Stimulated activated CD4-positive, alpha-beta T cell treated with anti-CD3 and anti-CD28 coated beads, Interleukin-4, amount 100 ng/mL, for 48 hours (primary cell): ENCODE measurements around the gene IL4.

Experiments used
- DNase-seq, 2 donors: peaks; one replicate each; pipeline ENCODE4 v3.0.0-alpha.2; 2020; ENCODE audit warnings: low read depth in 2 of 2

The IL4 gene

DNA sequence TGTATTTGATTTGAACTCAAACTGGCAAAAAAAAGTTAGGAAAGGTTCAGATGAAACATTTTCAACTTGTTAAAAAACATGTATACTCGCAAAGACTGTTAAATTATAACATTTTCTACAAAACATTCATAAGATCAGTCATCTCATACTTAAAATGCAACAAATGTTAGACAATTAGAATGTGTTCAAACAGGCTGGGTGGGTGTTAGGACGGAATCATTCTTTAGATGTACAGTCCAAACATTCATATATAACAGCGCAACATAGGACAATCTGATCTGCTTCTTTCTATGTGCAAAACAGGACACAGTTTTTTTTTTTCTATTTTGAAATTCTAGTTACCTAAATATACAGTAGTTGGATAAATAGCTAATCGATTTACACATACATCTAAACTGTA lies 22.2 kb downstream of the IL4 start:
- no peak for DNase-seq

DNA sequence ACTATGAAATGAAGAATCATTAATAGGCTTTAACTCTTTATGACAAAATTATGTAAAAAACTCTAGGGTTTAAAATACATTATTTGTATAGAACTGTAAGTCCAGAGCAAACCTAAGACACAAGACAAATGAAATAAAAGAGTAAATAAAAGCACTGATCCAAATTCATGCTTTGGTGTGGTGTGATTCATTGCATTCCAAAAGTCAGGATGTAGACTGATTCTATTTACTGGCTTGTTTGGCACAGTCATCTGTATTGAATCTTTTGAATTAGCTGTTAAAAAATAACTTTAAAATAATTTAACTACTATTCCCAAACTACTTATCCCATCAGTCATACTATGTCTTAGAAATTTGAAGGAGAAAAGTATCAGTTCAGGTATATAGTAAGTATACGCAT lies 31.1 kb downstream of the IL4 start:
- no peak for DNase-seq

DNA sequence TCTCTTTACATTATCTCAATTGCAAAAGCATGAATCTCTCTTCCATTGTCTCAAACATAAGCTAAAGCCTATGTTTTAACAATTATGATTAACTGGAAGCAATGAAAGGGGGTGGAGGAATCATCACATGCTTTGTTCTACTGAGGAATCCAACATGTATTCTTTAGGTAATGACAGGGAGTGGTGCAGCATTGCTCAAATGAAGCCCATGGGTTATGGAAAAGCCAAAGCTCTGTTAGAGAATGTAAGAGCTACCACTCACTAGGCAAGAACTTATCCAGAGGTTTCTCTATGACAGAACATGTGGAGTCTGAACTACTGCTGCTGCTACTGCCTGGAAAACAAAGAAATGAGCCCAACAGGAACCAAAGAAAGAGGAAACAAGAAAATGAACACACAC lies 34.9 kb downstream of the IL4 start:
- DNase-seq, result no peak

DNA sequence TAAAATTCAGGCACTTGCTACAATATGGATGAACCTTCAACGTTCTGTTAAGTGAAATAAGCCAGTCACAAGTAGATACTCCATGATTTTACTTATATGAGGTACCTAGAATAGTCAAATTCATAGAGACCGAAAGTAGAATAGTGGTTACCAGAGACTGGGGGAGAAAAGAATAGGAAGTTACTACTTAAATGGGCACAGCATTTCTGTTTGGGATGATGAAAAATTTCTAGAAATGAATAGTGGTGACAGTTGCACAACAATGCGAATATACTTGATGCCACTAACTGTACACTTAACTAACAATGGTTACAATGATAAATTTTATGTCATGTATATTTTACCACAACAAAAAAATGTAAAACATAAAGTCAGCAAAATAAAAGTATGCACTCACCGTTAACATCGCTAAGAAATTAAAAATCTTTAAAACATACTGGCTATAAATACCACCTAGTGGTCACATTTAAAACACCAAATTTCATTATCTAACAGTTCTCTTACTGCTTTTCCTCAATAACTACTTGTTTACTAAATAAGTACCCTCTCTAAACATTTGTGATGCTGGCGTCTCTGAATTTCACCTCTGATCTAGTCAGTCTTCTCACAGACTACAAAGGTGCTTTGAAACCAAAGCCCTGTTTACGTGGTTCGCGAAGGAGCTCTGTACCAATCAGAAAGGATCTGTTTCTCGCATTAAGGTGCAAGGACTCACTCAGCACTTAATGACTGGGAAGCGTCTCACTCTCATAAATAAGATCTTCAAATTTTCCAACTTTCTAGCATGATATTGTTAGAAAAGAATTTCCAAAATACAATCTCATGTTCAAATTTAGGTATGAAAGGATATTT lies 40.9 kb downstream of the IL4 start:
- DNase-seq, result no peak

DNA sequence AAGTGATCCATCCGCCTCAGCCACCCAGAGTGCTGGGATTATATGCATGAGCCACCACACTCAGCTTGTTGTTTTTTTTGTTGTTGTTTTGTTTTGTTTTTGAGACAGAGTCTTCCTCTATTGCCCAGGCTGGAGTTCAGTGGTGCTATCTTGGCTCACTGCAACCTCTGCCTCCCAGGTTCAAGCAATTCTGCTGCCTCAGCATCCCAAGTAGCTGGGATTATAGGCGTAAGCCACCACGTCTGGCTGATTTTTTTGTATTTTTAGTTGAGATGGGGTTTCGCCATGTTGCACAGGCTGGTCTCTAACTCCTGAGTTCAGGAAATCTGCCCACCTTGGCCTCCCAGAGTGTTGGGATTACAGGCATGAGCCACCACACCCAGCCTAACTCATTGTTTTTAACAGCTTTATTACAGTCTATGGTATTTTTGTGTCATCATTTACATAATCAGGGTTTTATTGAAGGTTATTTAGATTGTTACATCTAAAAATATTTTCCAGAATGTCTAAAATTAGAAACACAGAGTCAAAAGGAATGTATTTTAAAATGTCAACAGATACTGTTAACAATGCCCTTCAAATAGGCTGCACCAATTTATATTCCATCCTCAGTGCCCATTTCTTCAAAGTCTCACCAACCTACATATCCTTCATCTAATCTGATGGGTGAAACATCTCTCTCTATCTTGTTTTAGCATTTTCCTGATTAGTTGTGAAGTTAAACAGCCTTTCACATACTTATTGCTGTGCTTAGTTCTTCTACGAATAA lies 44.9 kb downstream of the IL4 start:
- no peak for DNase-seq

DNA sequence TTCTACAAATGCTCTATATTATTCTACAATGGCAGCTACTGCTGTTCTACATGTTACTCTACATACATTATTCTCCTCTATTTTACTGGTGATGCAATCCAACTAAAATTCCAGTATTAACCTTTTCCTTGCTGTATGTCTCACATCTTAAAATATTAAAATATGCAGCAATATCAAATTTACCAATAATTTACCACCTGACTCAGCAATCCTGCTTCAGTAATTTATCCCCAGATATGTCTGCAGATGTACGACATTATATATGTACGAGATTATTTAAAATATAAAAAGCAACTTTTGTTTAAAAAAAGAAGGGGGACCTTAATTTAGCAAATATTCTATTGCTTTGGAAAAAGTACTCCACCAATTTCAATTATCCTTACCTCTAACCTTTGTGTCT lies 52.0 kb downstream of the IL4 start:
- no peak for DNase-seq

DNA sequence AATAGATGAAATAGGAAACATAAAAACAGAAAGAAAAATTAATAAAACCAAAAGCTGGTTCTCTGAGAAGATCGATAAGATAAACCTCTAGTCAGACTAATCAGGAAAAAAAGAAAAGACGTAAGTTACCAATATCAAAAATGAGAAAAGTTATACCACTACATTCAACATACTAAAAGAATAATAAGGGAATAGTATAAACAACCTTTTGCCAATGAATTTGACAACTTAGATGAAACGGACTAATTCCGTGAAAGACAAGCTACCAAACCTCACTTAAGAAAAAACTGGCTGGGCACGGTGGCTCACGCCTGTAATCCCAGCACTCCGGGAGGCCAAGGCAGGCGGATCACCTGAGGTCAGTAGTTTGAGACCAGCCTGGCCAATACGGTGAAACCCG lies 56.1 kb downstream of the IL4 start:
- no peak for DNase-seq
